Stimulated activated naive CD8-positive, alpha-beta T cell treated with anti-CD3 and anti-CD28 coated beads, Interleukin-15, amount 100 ng/mL, for 72 hours (primary cell): ENCODE results near the gene OTOG.

ENCODE experiments used
- ATAC-seq: fragments of 150-1000 bp; cut with Tn5 transposase; 2 replicates; pipeline ENCODE4 v1.10.0; 2021; ENCODE audit warnings: mild to moderate bottlenecking, moderate library complexity
- DNase-seq, 2 donors: peaks; one replicate each; pipeline ENCODE4 v3.0.0; 2021 to 2022
- H3K27ac Mint-ChIP-seq, 2 donors: one replicate each; pipeline ENCODE4 v1.8.0; 2022; ENCODE audit warnings: mild to moderate bottlenecking in 2 of 2, mixed read lengths in 2 of 2, moderate library complexity in 2 of 2
- H3K27me3 Mint-ChIP-seq: one replicate; pipeline ENCODE4 v1.8.0; 2022; ENCODE audit warnings: mixed read lengths
- H3K4me1 Mint-ChIP-seq: one replicate; pipeline ENCODE4 v1.8.0; 2022; ENCODE audit warnings: mild to moderate bottlenecking, mixed read lengths
- H3K4me3 Mint-ChIP-seq, 2 donors: one replicate each; pipeline ENCODE4 v1.8.0; 2022; ENCODE audit warnings: mild to moderate bottlenecking in 2 of 2, mixed read lengths in 2 of 2, moderate library complexity in 1 of 2
- H3K9me3 Mint-ChIP-seq, 2 donors: one replicate each; pipeline ENCODE4 v1.8.0; 2022; ENCODE audit warnings: mixed read lengths in 2 of 2

OTOG gene

DNA sequence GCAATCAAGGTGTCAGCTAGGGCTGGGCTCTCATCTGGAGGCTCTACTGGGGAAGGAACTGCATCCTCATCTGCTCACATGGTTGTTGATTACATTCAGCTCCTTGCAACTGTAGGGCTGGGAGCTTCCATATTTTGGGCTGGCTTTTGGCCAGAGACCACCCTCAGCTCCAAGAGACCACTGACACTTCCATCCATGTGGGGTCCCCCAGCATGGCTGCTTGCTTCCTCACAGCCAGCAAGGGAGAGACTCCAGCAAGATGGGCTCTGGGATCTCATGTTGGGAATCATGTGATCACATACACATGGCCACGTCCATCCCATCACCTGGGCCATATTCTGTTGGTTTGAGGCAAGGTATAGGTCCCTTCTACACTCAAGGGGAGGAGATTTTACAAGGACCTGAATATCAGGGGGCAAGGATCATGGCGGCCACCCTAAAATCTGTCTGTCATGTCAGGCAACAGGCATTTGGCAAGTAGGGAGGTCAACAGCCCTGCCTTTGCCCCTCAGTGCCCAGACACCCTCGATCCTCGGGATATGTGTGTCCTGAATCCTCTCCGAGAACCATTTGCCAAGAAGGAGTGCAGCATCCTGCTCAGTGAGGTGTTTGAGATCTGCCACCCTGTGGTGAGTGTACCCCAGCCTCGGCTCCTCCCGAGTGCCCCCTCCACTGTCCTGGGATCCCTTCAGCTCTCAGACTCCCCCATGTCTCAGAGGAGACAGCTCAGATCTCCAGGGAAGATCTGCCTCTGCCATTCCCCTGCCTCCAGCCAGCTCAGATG is 48.7 kb downstream of the OTOG start:
- Mint-ChIP-seq H3K4me3 (no peak overlapping the region), H3K4me1 (peaks cover 4% of the 10 kb centered on the region), H3K27me3 (peaks cover 28% of the 10 kb centered on the region), H3K27ac (no peak overlapping the region), H3K9me3 (no peaks in the 10 kb centered on the region)
- DNase-seq: peak in 1 of 2 donors; percentile 6
- ATAC-seq: no peak

- peaks cover 10% of the 10 kb centered on the region for H3K4me1 Mint-ChIP-seq
- H3K27ac Mint-ChIP-seq: no peak overlapping the region
- no peak overlapping the region for H3K4me3 Mint-ChIP-seq
- ATAC-seq: no peak
- H3K9me3 Mint-ChIP-seq: no peaks in the 10 kb centered on the region
- no peak for DNase-seq
- H3K27me3 Mint-ChIP-seq: peaks cover 28% of the 10 kb centered on the region
Observed at GRCh38 chr11:17596310-17596669, 49.2 kb downstream of the OTOG start.

DNA sequence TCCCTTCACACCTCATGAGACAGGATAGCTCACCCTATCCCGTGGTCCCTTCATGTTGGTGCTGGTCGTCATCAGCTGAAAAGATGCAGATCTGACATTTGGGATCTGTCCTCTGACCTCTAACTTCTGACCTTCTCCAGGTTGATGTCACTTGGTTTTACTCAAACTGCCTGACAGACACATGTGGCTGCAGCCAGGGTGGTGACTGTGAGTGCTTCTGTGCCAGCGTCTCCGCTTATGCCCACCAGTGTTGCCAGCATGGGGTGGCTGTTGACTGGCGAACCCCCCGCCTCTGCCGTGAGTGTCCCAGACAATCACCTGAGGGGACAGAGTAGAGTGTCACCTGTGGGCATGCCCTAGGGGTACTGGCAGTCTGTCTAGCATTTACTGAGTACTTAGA is 49.7 kb downstream of the OTOG start:
- ATAC-seq: no peak
- Mint-ChIP-seq H3K27ac (no peak overlapping the region), H3K27me3 (peaks cover 28% of the 10 kb centered on the region), H3K4me3 (no peak overlapping the region), H3K9me3 (no peaks in the 10 kb centered on the region), H3K4me1 (peaks cover 14% of the 10 kb centered on the region)
- no peak for DNase-seq

GRCh38 chr11:17597770-17598169 is 50.7 kb downstream of the OTOG start:
- Mint-ChIP-seq H3K27ac (no peak overlapping the region), H3K4me1 (peaks cover 18% of the 10 kb centered on the region), H3K9me3 (no peaks in the 10 kb centered on the region), H3K27me3 (peaks cover 28% of the 10 kb centered on the region), H3K4me3 (no peak overlapping the region)
- no peak for DNase-seq
- ATAC-seq: no peak

DNA sequence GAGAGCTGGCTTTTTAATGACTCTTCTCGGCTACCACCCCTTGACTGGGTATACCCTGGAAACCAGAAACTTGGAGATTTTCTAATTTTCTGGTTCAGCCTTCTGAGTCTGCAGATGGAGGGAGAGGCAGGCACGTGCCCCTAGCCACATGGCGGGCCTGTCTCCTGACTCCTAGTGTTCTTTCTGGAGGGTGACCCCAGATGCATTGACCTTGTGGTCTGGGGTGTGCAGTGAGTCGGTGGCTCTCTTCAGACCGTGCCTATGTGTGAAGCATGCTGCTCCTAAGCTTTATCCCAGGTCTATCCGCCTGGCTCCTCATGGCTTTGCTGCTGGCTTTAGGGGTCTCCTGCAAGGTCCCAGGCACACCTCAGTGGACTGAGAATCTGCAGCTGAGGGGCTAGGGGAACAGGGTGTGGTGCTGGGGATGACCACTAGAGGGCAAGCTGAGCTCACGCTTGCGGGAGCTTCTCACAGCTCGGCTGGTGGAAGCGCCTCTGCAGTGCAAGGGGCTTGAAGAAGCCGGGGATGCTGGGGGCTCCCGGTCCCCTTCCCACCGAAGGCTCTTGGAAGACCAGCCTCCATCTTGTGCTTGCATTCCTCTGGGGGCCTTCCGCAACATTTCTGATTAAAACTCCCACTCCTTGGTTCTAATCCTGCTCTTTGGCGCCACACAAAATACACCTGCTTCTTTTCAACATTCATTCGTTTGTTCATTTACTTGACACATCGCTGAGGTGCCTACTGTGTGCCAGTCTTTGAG is 51.8 kb downstream of the OTOG start:
- H3K4me1 Mint-ChIP-seq: peaks cover 18% of the 10 kb centered on the region
- DNase-seq (peak; percentile 63 to 66), ATAC-seq (peak; percentile 75)
- H3K27ac Mint-ChIP-seq: no peak overlapping the region
- no peaks in the 10 kb centered on the region for H3K9me3 Mint-ChIP-seq
- H3K4me3 Mint-ChIP-seq: no peak overlapping the region
- peaks cover 27% of the 10 kb centered on the region for H3K27me3 Mint-ChIP-seq

DNA sequence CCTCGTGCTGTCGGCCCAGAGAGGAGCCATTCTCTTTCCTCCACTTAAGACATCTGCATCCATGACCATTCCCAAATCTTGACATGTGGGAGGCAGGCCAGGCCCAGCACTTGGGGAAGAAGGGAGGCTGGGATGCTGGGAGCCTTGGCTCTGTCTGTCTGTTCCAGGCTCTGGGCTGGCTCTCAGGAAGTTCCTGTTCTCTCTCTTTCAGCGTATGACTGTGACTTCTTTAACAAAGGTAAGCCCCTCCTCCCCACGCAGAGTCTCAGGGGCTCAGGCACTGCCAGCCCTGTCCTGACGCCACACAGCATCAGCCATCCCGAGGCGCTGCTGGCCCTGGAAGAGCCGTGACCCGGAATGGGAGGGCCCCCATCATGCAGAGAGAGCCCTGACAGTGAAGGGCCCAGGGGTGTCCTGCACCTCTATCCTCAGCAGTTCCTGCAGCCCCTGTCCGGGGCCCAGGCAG is 52.4 kb downstream of the OTOG start:
- DNase-seq (no peak), ATAC-seq (peak; percentile 15)
- Mint-ChIP-seq H3K27me3 (peaks cover 21% of the 10 kb centered on the region), H3K27ac (no peak overlapping the region), H3K4me3 (no peak overlapping the region), H3K9me3 (no peaks in the 10 kb centered on the region), H3K4me1 (peaks cover 18% of the 10 kb centered on the region)

GRCh38 chr11:17600316-17601255 is 53.5 kb downstream of the OTOG start:
- Mint-ChIP-seq H3K4me1 (peaks cover 18% of the 10 kb centered on the region), H3K9me3 (no peaks in the 10 kb centered on the region), H3K27ac (peak overlapping the region in 1 of 2 donors; percentile 7), H3K27me3 (peaks cover 21% of the 10 kb centered on the region), H3K4me3 (no peak overlapping the region)
- DNase-seq (no peak), ATAC-seq (no peak)

- H3K9me3 Mint-ChIP-seq: no peaks in the 10 kb centered on the region
- H3K27me3 Mint-ChIP-seq: peaks cover 19% of the 10 kb centered on the region
- peaks cover 18% of the 10 kb centered on the region for H3K4me1 Mint-ChIP-seq
- H3K27ac Mint-ChIP-seq: peak overlapping the region in 1 of 2 donors; percentile 7
- ATAC-seq: no peak
- H3K4me3 Mint-ChIP-seq: no peak overlapping the region
- no peak for DNase-seq
Observed at GRCh38 chr11:17601256-17601671, 54.2 kb downstream of the OTOG start.

GRCh38 chr11:17601676-17602075 is 54.6 kb downstream of the OTOG start:
- Mint-ChIP-seq H3K27ac (no peak overlapping the region), H3K4me1 (peaks cover 18% of the 10 kb centered on the region), H3K4me3 (no peak overlapping the region), H3K9me3 (no peaks in the 10 kb centered on the region), H3K27me3 (peaks cover 19% of the 10 kb centered on the region)
- DNase-seq (no peak), ATAC-seq (no peak)

DNA sequence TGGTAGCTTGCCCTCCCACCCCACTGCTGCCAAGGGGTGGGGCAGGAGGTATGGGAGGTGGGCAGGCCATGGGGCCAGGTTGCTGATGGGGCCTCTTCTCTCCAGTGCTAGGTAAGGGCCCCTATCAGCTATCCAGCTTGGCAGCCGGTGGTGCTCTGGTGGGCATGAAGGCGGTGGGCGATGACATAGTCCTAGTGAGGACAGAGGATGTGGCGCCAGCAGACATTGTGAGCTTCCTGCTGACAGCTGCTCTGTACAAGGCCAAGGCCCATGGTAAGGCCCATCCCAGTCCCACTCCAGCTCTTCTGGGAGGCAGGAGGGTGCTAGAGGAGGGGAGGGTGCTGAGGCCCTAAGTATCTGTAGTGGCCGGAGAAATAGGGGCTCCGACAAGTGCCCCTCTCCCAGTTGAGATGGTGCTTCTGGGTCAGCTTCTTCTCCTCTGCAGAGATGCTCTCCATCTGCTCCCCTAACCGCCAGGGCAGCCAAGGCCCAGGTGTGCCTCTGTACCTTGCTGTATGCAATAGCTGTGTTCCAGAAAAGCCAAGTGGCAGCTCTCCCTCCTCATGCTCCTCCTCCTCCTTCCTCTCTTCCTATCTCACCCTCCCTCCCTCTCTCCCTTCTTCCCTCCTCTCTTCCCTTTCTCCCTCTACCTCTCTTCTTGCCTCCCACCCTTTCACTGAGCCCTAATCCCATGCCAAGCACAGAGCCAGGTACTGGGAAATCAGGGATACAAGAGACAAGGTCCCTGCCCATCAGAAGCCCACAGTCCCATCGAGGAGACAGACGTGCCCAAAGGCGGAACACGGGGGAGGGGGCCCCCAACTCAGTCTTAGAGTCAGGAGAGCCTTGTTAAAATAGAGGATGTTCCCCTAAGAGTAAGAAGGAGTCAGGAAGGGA is 55.3 kb downstream of the OTOG start:
- peaks cover 18% of the 10 kb centered on the region for H3K4me1 Mint-ChIP-seq
- H3K4me3 Mint-ChIP-seq: no peak overlapping the region
- DNase-seq (no peak), ATAC-seq (peak; percentile 17)
- H3K27ac Mint-ChIP-seq: no peak overlapping the region
- H3K9me3 Mint-ChIP-seq: no peaks in the 10 kb centered on the region
- H3K27me3 Mint-ChIP-seq: peaks cover 21% of the 10 kb centered on the region

GRCh38 chr11:17603056-17603825 is 56.2 kb downstream of the OTOG start:
- Mint-ChIP-seq H3K4me3 (no peak overlapping the region), H3K4me1 (peaks cover 18% of the 10 kb centered on the region), H3K27me3 (peaks cover 21% of the 10 kb centered on the region), H3K27ac (no peak overlapping the region), H3K9me3 (no peaks in the 10 kb centered on the region)
- no peak for DNase-seq
- no peak for ATAC-seq

DNA sequence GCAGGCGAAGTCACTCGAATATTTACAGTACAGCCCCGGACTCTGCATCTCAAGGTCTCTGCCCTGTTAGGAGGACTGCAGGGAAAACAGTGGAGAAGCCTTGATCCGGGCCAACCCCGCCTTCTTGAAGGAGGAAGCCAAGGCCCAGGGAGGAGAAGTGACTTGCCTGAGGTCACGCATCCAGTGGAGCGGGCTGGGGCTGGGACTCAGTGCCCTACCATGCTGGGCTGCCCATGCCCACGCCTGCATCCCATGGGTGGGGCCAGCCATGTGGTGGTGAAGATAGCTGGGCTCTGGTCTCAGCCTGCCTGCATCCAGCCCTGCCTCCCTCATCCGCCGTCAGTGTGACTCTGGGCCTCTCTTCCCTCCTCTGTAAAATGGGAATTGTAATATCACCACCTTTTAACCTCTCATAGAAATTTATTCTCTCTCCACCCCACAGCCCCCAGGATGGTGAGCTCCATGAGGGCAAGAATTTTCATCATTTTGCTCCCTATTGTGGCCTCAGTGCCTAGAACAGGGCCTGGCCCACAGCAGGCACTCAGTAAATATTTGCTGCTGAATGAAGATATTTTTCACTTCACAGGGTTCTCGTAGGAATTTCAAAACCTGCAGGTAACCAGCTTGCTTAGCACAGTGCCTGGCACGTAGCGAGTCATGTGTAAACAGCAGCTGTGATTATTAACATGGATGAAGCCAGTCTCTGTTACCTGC is 57.3 kb downstream of the OTOG start:
- Mint-ChIP-seq H3K4me3 (no peak overlapping the region), H3K4me1 (peaks cover 18% of the 10 kb centered on the region), H3K27me3 (peaks cover 16% of the 10 kb centered on the region), H3K9me3 (no peaks in the 10 kb centered on the region), H3K27ac (peak overlapping the region in 1 of 2 donors; percentile 43)
- no peak for DNase-seq
- no peak for ATAC-seq

DNA sequence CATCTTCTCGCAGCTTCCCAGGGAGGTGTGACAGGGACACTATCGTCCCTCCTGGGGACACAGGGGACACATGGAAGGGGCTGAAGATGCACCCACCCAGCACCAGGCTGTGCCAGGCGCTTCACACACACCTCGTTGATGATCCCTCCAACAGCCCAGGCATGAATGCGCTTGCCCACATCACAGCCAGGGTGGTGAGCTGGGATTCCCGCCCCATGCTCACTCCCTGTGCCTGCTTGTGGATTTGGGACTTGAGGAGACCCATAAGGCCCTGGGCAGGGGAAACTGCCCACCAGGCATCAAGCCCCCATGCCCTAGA is 57.8 kb downstream of the OTOG start:
- peaks cover 18% of the 10 kb centered on the region for H3K4me1 Mint-ChIP-seq
- H3K27me3 Mint-ChIP-seq: peaks cover 11% of the 10 kb centered on the region
- no peak overlapping the region for H3K4me3 Mint-ChIP-seq
- H3K27ac Mint-ChIP-seq: no peak overlapping the region
- ATAC-seq: no peak
- DNase-seq: no peak
- no peaks in the 10 kb centered on the region for H3K9me3 Mint-ChIP-seq
